ENCODE data around the gene CYFIP2.

The CYFIP2 gene

GRCh38 chr5:157389103-157389502 is 123.2 kb downstream of the CYFIP2 start:
- peak overlapping the region; percentile 17 for H3K4ac ChIP-seq (ENCODE audit: low read length)
- no peak overlapping the region for H3K9ac ChIP-seq (ENCODE audit: low read depth, low read length, poor library complexity)
- H3K27ac ChIP-seq (replicated peaks; ENCODE audit: low read length), result no peak overlapping the region
- WGBS, 2 donors (ENCODE audit: extremely low coverage in 2 of 2, insufficient read length in 2 of 2, insufficient replicate concordance in 1 of 2), result no CpG with 5 or more reads among the region's 17 CpGs
- peaks cover 1 to 9% of the 10 kb centered on the region in 2 donors for H3K4me1 ChIP-seq (ENCODE audit: control insufficient read depth in 2 of 2, insufficient read depth in 1 of 2, low read depth in 1 of 2, low read length in 2 of 2)
- no peak overlapping the region for H3K14ac ChIP-seq (ENCODE audit: low read length)
- no peak overlapping the region for H2BK120ac ChIP-seq (ENCODE audit: low read depth, low read length)
- H3K79me1 ChIP-seq (ENCODE audit: low read depth, low read length), result no peaks in the 10 kb centered on the region
- H3K36me3 ChIP-seq (replicated peaks in 1 of 2; ENCODE audit: control insufficient read depth in 2 of 2, insufficient read depth in 2 of 2, low read length in 2 of 2), result peaks cover 23 to 92% of the 10 kb centered on the region in 2 donors
- no peak for DNase-seq (ENCODE audit: low spot score)
- H2BK5ac ChIP-seq (ENCODE audit: low read length), result no peak overlapping the region
- no peaks in the 10 kb centered on the region for H3K27me3 ChIP-seq (ENCODE audit: control insufficient read depth in 3 of 3, insufficient read depth in 3 of 3, low read depth in 1 of 3, low read length in 3 of 3)
- H2AFZ ChIP-seq (ENCODE audit: low read length), result no peak overlapping the region
- no peaks in the 10 kb centered on the region for H3K9me3 ChIP-seq (replicated peaks in 1 of 2; ENCODE audit: control insufficient read depth in 2 of 2, insufficient read depth in 1 of 2, low read depth in 1 of 2, low read length in 2 of 2)
- no peak overlapping the region for H3K23ac ChIP-seq (ENCODE audit: low read depth, low read length, poor library complexity)
- no peak overlapping the region for H3K18ac ChIP-seq (ENCODE audit: low read length)
- no peak overlapping the region for H2BK12ac ChIP-seq (ENCODE audit: low read length)
- peak overlapping the region in 1 of 2 donors; percentile 19 for H3K4me3 ChIP-seq (ENCODE audit: low read length in 2 of 2)
- no peak overlapping the region for H4K91ac ChIP-seq (ENCODE audit: low read depth, low read length, poor library complexity)
- no peak overlapping the region for H4K8ac ChIP-seq (ENCODE audit: low read depth, low read length)
- no peak overlapping the region for H2BK15ac ChIP-seq (ENCODE audit: low read length)
- H3K4me2 ChIP-seq (ENCODE audit: insufficient read depth, low read length, poor library complexity, severe bottlenecking), result no peak overlapping the region
- no peak overlapping the region for H2AK5ac ChIP-seq (ENCODE audit: low read depth, low read length)

- Histone ChIP-seq H3K18ac (ENCODE audit: low read length) (no peak overlapping the region), H3K4me2 (ENCODE audit: insufficient read depth, low read length, poor library complexity, severe bottlenecking) (no peak overlapping the region), H3K27me3 (ENCODE audit: control insufficient read depth in 3 of 3, insufficient read depth in 3 of 3, low read depth in 1 of 3, low read length in 3 of 3) (no peaks in the 10 kb centered on the region), H2BK15ac (ENCODE audit: low read length) (no peak overlapping the region), H2AK5ac (ENCODE audit: low read depth, low read length) (no peak overlapping the region), H3K4me3 (ENCODE audit: low read length in 2 of 2) (no peak overlapping the region), H3K36me3 (replicated peaks in 1 of 2; ENCODE audit: control insufficient read depth in 2 of 2, insufficient read depth in 2 of 2, low read length in 2 of 2) (peaks cover 23 to 85% of the 10 kb centered on the region in 2 donors), H3K4ac (ENCODE audit: low read length) (no peak overlapping the region), H3K9ac (ENCODE audit: low read depth, low read length, poor library complexity) (no peak overlapping the region), H3K9me3 (replicated peaks in 1 of 2; ENCODE audit: control insufficient read depth in 2 of 2, insufficient read depth in 1 of 2, low read depth in 1 of 2, low read length in 2 of 2) (no peaks in the 10 kb centered on the region), H3K27ac (replicated peaks; ENCODE audit: low read length) (no peak overlapping the region), H4K8ac (ENCODE audit: low read depth, low read length) (no peak overlapping the region), H3K14ac (ENCODE audit: low read length) (no peak overlapping the region), H2BK120ac (ENCODE audit: low read depth, low read length) (no peak overlapping the region), H2BK5ac (ENCODE audit: low read length) (no peak overlapping the region), H2AFZ (ENCODE audit: low read length) (no peak overlapping the region), H3K4me1 (ENCODE audit: control insufficient read depth in 2 of 2, insufficient read depth in 1 of 2, low read depth in 1 of 2, low read length in 2 of 2) (peaks cover 1 to 5% of the 10 kb centered on the region in 2 donors), H2BK12ac (ENCODE audit: low read length) (no peak overlapping the region), H4K91ac (ENCODE audit: low read depth, low read length, poor library complexity) (no peak overlapping the region), H3K23ac (ENCODE audit: low read depth, low read length, poor library complexity) (no peak overlapping the region), H3K79me1 (ENCODE audit: low read depth, low read length) (no peaks in the 10 kb centered on the region)
- no CpG with 5 or more reads among the region's 5 CpGs for WGBS, 2 donors (ENCODE audit: extremely low coverage in 2 of 2, insufficient read length in 2 of 2, insufficient replicate concordance in 1 of 2)
- DNase-seq (ENCODE audit: low spot score), result no peak
These were observed 124.2 kb downstream of the CYFIP2 start for GRCh38 chr5:157390133-157390532.

- Histone ChIP-seq H3K9me3 (replicated peaks in 1 of 2; ENCODE audit: control insufficient read depth in 2 of 2, insufficient read depth in 1 of 2, low read depth in 1 of 2, low read length in 2 of 2) (no peaks in the 10 kb centered on the region), H3K9ac (ENCODE audit: low read depth, low read length, poor library complexity) (no peak overlapping the region), H3K23ac (ENCODE audit: low read depth, low read length, poor library complexity) (no peak overlapping the region), H2BK120ac (ENCODE audit: low read depth, low read length) (no peak overlapping the region), H3K27me3 (ENCODE audit: control insufficient read depth in 3 of 3, insufficient read depth in 3 of 3, low read depth in 1 of 3, low read length in 3 of 3) (no peaks in the 10 kb centered on the region), H2AK5ac (ENCODE audit: low read depth, low read length) (no peak overlapping the region), H3K4ac (ENCODE audit: low read length) (no peak overlapping the region), H3K4me1 (ENCODE audit: control insufficient read depth in 2 of 2, insufficient read depth in 1 of 2, low read depth in 1 of 2, low read length in 2 of 2) (peaks cover 1 to 4% of the 10 kb centered on the region in 2 donors), H2BK5ac (ENCODE audit: low read length) (no peak overlapping the region), H3K27ac (replicated peaks; ENCODE audit: low read length) (no peak overlapping the region), H3K4me3 (ENCODE audit: low read length in 2 of 2) (no peak overlapping the region), H3K36me3 (replicated peaks in 1 of 2; ENCODE audit: control insufficient read depth in 2 of 2, insufficient read depth in 2 of 2, low read length in 2 of 2) (peaks cover 23 to 80% of the 10 kb centered on the region in 2 donors), H3K79me1 (ENCODE audit: low read depth, low read length) (no peaks in the 10 kb centered on the region), H4K8ac (ENCODE audit: low read depth, low read length) (no peak overlapping the region), H4K91ac (ENCODE audit: low read depth, low read length, poor library complexity) (no peak overlapping the region), H2BK15ac (ENCODE audit: low read length) (no peak overlapping the region), H3K4me2 (ENCODE audit: insufficient read depth, low read length, poor library complexity, severe bottlenecking) (no peak overlapping the region), H2AFZ (ENCODE audit: low read length) (no peak overlapping the region), H3K18ac (ENCODE audit: low read length) (no peak overlapping the region), H2BK12ac (ENCODE audit: low read length) (no peak overlapping the region), H3K14ac (ENCODE audit: low read length) (no peak overlapping the region)
- WGBS, 2 donors (ENCODE audit: extremely low coverage in 2 of 2, insufficient read length in 2 of 2, insufficient replicate concordance in 1 of 2), result no CpG with 5 or more reads among the region's 15 CpGs
- no peak for DNase-seq (ENCODE audit: low spot score)
These were observed 124.8 kb downstream of the CYFIP2 start for GRCh38 chr5:157390551-157391297.

GRCh38 chr5:157398305-157398704 is 132.4 kb downstream of the CYFIP2 start:
- H3K23ac ChIP-seq (ENCODE audit: low read depth, low read length, poor library complexity), result no peak overlapping the region

More at GRCh38 chr5:157398305-157398704, 132.4 kb downstream of the CYFIP2 start:
- Histone ChIP-seq H3K27ac (replicated peaks; ENCODE audit: low read length) (no peak overlapping the region), H2AFZ (ENCODE audit: low read length) (no peak overlapping the region), H3K4ac (ENCODE audit: low read length) (no peak overlapping the region), H3K4me3 (ENCODE audit: low read length in 2 of 2) (no peak overlapping the region), H4K8ac (ENCODE audit: low read depth, low read length) (no peak overlapping the region), H3K9me3 (replicated peaks in 1 of 2; ENCODE audit: control insufficient read depth in 2 of 2, insufficient read depth in 1 of 2, low read depth in 1 of 2, low read length in 2 of 2) (peaks cover 0 to 7% of the 10 kb centered on the region in 2 donors), H3K9ac (ENCODE audit: low read depth, low read length, poor library complexity) (no peak overlapping the region), H3K36me3 (replicated peaks in 1 of 2; ENCODE audit: control insufficient read depth in 2 of 2, insufficient read depth in 2 of 2, low read length in 2 of 2) (peaks cover 3 to 10% of the 10 kb centered on the region in 2 donors), H3K79me1 (ENCODE audit: low read depth, low read length) (no peaks in the 10 kb centered on the region), H3K4me2 (ENCODE audit: insufficient read depth, low read length, poor library complexity, severe bottlenecking) (no peak overlapping the region), H2BK5ac (ENCODE audit: low read length) (no peak overlapping the region), H3K4me1 (ENCODE audit: control insufficient read depth in 2 of 2, insufficient read depth in 1 of 2, low read depth in 1 of 2, low read length in 2 of 2) (no peaks in the 10 kb centered on the region), H4K91ac (ENCODE audit: low read depth, low read length, poor library complexity) (no peak overlapping the region), H2BK15ac (ENCODE audit: low read length) (no peak overlapping the region), H3K14ac (ENCODE audit: low read length) (no peak overlapping the region), H3K18ac (ENCODE audit: low read length) (no peak overlapping the region), H2AK5ac (ENCODE audit: low read depth, low read length) (no peak overlapping the region), H2BK12ac (ENCODE audit: low read length) (no peak overlapping the region), H2BK120ac (ENCODE audit: low read depth, low read length) (no peak overlapping the region), H3K27me3 (ENCODE audit: control insufficient read depth in 3 of 3, insufficient read depth in 3 of 3, low read depth in 1 of 3, low read length in 3 of 3) (no peaks in the 10 kb centered on the region)
- DNase-seq (ENCODE audit: low spot score), result no peak

Data from neuronal stem cell (in vitro differentiated cells).